SK-N-SH (cell line): ENCODE data around the gene PI4K2A. TPM values are rescaled to one million over a fixed set of nuclear protein-coding genes. Genes with fewer than 3 reads are reported as not detected.
"Not testable (repeated sequence)": the region's sequence is repeated elsewhere in the genome, so short reads cannot be mapped to it uniquely, and the experiment has no call there.

Experiments used
- CTCF ChIA-PET: fragments of 300-600, 350-600 bp; formaldehyde crosslinking; extraction: SDS; loops from one replicate; lab custom pipeline; 2021; lab: Yijun Ruan, JAX
- POLR2A ChIA-PET: fragments of 350-600 bp; sonication (Branson Sonifier 250); formaldehyde crosslinking; extraction: SDS; loops from one replicate; lab custom pipeline; 2020; ENCODE audit warnings: antibody characterized with exemption, inconsistent platforms; lab: Yijun Ruan, JAX
- DNase-seq: peaks from one replicate; pipeline ENCODE4 v3.0.0; 2012
- H2AFZ ChIP-seq: fragments of 200-600 bp; sonication (generic); 2 replicates; pipeline ENCODE4 v1.8.1; 2016; ENCODE audit warnings: antibody characterized with exemption, mild to moderate bottlenecking, low read depth
- H3F3A ChIP-seq: fragments of 200-600 bp; sonication (generic); replicated peaks from 2 replicates; pipeline ENCODE3; 2016; ENCODE audit warnings: antibody characterized with exemption, mild to moderate bottlenecking; ENCODE audit not compliant: insufficient read depth
- H3K27ac ChIP-seq, 2 experiments: fragments of 200-500 bp in 1 of 2; fragments of 200-600 bp in 1 of 2; sonication (Bioruptor generic) in 1 of 2; sonication (generic), shearing (Covaris generic) in 1 of 2; 2 replicates each; pipeline versions ENCODE4 v1.5.1 to v1.6.1; 2014 to 2016; ENCODE audit warnings: low read depth in 2 of 2, inconsistent platforms in 1 of 2, low read length in 1 of 2, mild to moderate bottlenecking in 1 of 2, mixed read lengths in 1 of 2
- H3K27me3 ChIP-seq: fragments of 200-600 bp; sonication (generic), shearing (Covaris generic); 2 replicates; pipeline ENCODE4 v1.6.1; 2016; ENCODE audit warnings: mixed run types; ENCODE audit not compliant: insufficient read depth
- H3K36me3 ChIP-seq, 2 experiments: fragments of 200-500 bp in 1 of 2; fragments of 200-600 bp in 1 of 2; sonication (Bioruptor generic) in 1 of 2; sonication (generic) in 1 of 2; replicated peaks in 1 of 2; 2 replicates each; pipeline versions ENCODE3 to v1.5.1; 2014 to 2016; ENCODE audit warnings: low read length in 1 of 2, mild to moderate bottlenecking in 1 of 2; ENCODE audit not compliant: insufficient read depth in 2 of 2, control insufficient read depth in 1 of 2
- H3K4me1 ChIP-seq, 2 experiments: fragments of 200-500 bp in 1 of 2; fragments of 200-600 bp in 1 of 2; sonication (Bioruptor generic) in 1 of 2; sonication (generic), shearing (Covaris generic) in 1 of 2; 2 replicates each; pipeline versions ENCODE4 v1.5.1 to v1.6.1; 2014 to 2016; ENCODE audit warnings: low read depth in 1 of 2, low read length in 1 of 2, mixed run types in 1 of 2; ENCODE audit not compliant: insufficient read depth in 2 of 2, control insufficient read depth in 1 of 2
- H3K4me2 ChIP-seq: fragments of 200-600 bp; sonication (generic), shearing (Covaris generic); 2 replicates; pipeline ENCODE4 v1.6.1; 2017; ENCODE audit warnings: mixed run types
- H3K4me3 ChIP-seq, 2 experiments: fragments of 200-500 bp in 1 of 2; fragments of 200-600 bp in 1 of 2; sonication (Bioruptor generic) in 1 of 2; sonication (generic), shearing (Covaris generic) in 1 of 2; 2 replicates each; pipeline versions ENCODE4 v1.5.1 to v1.8.1; 2014 to 2016; ENCODE audit warnings: low read depth in 2 of 2, inconsistent platforms in 1 of 2, low read length in 1 of 2, mild to moderate bottlenecking in 1 of 2, mixed read lengths in 1 of 2, moderate library complexity in 1 of 2
- H3K79me2 ChIP-seq: fragments of 200-600 bp; sonication (generic); 2 replicates; pipeline ENCODE4 v1.8.1; 2017; ENCODE audit warnings: mild to moderate bottlenecking; ENCODE audit not compliant: insufficient read depth
- H3K9ac ChIP-seq: fragments of 200-600 bp; sonication (generic); 2 replicates; pipeline ENCODE4 v1.6.1; 2017; ENCODE audit warnings: mixed run types
- H3K9me2 ChIP-seq: fragments of 200-600 bp; sonication (generic); 2 replicates; pipeline ENCODE4 v1.6.1; 2017; ENCODE audit warnings: mixed run types
- H3K9me3 ChIP-seq: fragments of 200-600 bp; sonication (generic); 2 replicates; pipeline ENCODE4 v1.6.1; 2017; ENCODE audit warnings: mixed run types, mild to moderate bottlenecking, moderate library complexity
- H4K20me1 ChIP-seq: fragments of 200-600 bp; sonication (generic); 2 replicates; pipeline ENCODE4 v1.6.1; 2017; ENCODE audit warnings: mild to moderate bottlenecking, mixed run types; ENCODE audit not compliant: insufficient read depth
- JUND ChIP-seq: IDR thresholded peaks from 2 replicates; pipeline ENCODE4 v1.4.0; 2012
- POLR2AphosphoS5 ChIP-seq: IDR thresholded peaks from 2 replicates; pipeline ENCODE4 v1.6.1; 2012; ENCODE audit warnings: low read depth, low read length
- RAD21 ChIP-seq: IDR thresholded peaks from 2 replicates; pipeline ENCODE4 v1.6.1; 2012; ENCODE audit warnings: mild to moderate bottlenecking, low read length
- RXRA ChIP-seq: IDR thresholded peaks from 2 replicates; pipeline ENCODE4 v1.4.0; 2012; ENCODE audit warnings: low read depth, mild to moderate bottlenecking, borderline replicate concordance
- TAF1 ChIP-seq: IDR thresholded peaks from 2 replicates; pipeline ENCODE4 v1.6.1; 2012; ENCODE audit warnings: low read depth, mild to moderate bottlenecking, low read length, moderate library complexity, borderline replicate concordance
- YY1 ChIP-seq: IDR thresholded peaks from 2 replicates; pipeline ENCODE4 v1.4.0; 2012; ENCODE audit warnings: low read depth, mild to moderate bottlenecking
- WGBS: methylation state at CpG from one replicate; pipeline ENCODE4 v1.1.6; 2017; ENCODE audit warnings: low lambda C conversion rate; 5-methylcytosine and 5-hydroxymethylcytosine counted together
- polyA plus RNA-seq, 3 experiments: library from polyadenylated mRNA; depleted of rRNA; stranded (reverse); fragments of >200 nt; gene quantifications; 2 replicates each; pipeline ENCODE4 v1.2.3, GENCODE V29; 2012
- TF ChIP-seq, protein P1 (sequence below): fragments of 150-350 bp; IDR thresholded peaks from 2 replicates; pipeline ENCODE4 v1.6.1; 2016; ENCODE audit warnings: mild to moderate bottlenecking, low read depth, low read length

PI4K2A gene
- polyA plus RNA-seq, 1 of the 3 experiments (the other 2 are of a cell fraction), result 23.8 TPM

DNA sequence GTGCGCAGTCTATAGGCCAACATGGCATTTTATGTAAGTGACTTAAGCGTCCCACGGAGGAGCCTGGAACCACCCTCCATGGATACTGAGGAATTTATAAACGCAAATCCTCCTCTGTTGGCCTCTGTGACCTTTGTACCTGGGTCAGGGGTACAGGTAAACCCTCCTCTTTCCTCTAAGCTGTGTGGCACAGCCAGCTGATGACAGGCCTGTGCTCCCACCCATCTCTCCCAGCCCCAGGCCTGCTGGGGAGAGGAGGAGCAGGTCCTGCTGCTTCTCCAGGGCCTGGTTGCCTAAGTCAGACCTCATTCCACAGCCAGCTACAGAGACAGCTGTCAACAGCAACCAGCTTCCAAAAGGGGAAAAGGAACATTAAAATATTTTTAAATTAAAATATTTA lies 41.6 kb downstream of the PI4K2A start:
- Histone ChIP-seq H3K4me3 (no peak overlapping the region), H3K79me2 (peaks cover 15% of the 10 kb centered on the region; the same call in 1 of the 2 replicates), H3K4me2 (no peak overlapping the region), H3K9me3 (no peaks in the 10 kb centered on the region), H3K27me3 (no peaks in the 10 kb centered on the region), H3K9ac (no peak overlapping the region), H3K4me1 (peaks cover 17 to 27% of the 10 kb centered on the region in 2 experiments; a peak in 3 of 4 replicates), H3F3A (peaks cover 11% of the 10 kb centered on the region), H2AFZ (no peak overlapping the region), H3K27ac (no peak overlapping the region; a peak in 1 of 4 replicates), H3K9me2 (no peaks in the 10 kb centered on the region), H4K20me1 (no peaks in the 10 kb centered on the region), H3K36me3 (peaks cover 4 to 15% of the 10 kb centered on the region in 2 experiments)
- TF ChIP-seq JUND (no peak), POLR2AphosphoS5 (no peak), TAF1 (no peak), RXRA (no peak), YY1 (no peak), RAD21 (no peak)
- DNase-seq, result no peak
- ChIA-PET POLR2A (no interaction called here), CTCF (interaction anchor here (0.8 to 8.1 kb wide), 6 partner anchors 15 to 183 kb away, joined by 3 to 42 read pairs (median 13); partner anchors contain the start of gene UBTD1)
- 85% methylated on average over 4 of the region's 4 CpGs for WGBS

DNA sequence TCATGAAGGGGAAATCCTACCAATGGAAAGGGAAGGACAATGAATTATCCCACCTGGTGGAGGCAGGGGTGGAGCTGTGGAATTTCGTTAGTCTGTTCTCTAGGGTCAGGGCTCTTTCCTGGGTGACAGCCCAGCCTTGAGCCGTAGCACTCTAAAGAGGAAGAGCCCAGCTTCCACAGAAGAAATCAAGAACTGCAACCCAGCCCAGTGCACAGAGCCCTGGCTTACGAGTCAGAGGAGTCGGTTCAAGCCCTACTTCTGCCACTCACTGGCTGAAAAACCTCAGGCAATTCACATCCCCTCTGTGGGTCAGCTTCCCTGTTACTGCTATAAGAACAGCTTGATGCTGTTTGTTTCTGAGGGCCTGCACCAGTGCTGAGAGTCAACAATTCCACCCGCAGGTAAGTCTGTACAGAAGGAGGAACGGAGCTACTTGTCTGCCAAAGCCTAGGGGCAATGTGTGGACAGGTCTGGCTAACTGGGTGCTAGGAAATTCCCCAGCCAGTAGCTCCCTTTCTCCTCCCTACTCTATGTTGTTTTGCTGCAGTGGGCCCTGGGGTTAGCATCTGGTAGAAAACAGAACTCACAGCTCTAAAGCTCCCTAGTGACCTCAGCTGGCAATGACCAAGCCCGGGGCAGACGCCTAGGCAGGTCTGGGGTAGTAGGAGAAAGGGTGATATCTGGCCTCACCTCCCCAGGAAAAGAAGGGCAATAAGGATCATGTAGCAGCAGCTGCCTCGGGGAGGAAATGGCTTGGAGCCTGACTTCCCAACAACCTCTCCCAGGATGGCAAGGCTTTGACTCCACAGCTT lies 43.3 kb downstream of the PI4K2A start:
- Histone ChIP-seq H4K20me1 (no peaks in the 10 kb centered on the region), H3K36me3 (peaks cover 0 to 2% of the 10 kb centered on the region in 2 experiments), H3K4me2 (peak overlapping the region; percentile 97; the same call in 1 of the 2 replicates), H3K27me3 (no peaks in the 10 kb centered on the region), H3K9ac (0 out of 2 replicates have a peak overlapping the region, but pooled peaks have one; percentile 1), H3F3A (peaks cover 17% of the 10 kb centered on the region), H3K9me3 (no peaks in the 10 kb centered on the region), H3K4me1 (peaks cover 25 to 32% of the 10 kb centered on the region in 2 experiments; a peak in 3 of 4 replicates), H2AFZ (no peak overlapping the region), H3K4me3 (no peak overlapping the region), H3K27ac (peak overlapping the region; percentile 11 to 72; a peak in 3 of 4 replicates), H3K79me2 (peaks cover 15% of the 10 kb centered on the region; the same call in 1 of the 2 replicates), H3K9me2 (no peaks in the 10 kb centered on the region)
- 59% methylated on average over 6 of the region's 9 CpGs for WGBS
- ChIA-PET POLR2A (interaction anchor here (0.6 to 1.4 kb wide), 7 partner anchors 14 to 145 kb away, joined by 3 to 6 read pairs (median 4); partner anchors contain the start of gene HOGA1), CTCF (interaction anchor here (0.5 to 8.1 kb wide), 13 partner anchors 8 to 362 kb away, joined by 3 to 42 read pairs (median 4); partner anchors contain the start of gene ANKRD2)
- peak; percentile 49 for TF ChIP-seq RAD21
- TF ChIP-seq, protein P1, sequence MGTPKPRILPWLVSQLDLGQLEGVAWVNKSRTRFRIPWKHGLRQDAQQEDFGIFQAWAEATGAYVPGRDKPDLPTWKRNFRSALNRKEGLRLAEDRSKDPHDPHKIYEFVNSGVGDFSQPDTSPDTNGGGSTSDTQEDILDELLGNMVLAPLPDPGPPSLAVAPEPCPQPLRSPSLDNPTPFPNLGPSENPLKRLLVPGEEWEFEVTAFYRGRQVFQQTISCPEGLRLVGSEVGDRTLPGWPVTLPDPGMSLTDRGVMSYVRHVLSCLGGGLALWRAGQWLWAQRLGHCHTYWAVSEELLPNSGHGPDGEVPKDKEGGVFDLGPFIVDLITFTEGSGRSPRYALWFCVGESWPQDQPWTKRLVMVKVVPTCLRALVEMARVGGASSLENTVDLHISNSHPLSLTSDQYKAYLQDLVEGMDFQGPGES, result no peak
- peak; percentile 63 for DNase-seq

DNA sequence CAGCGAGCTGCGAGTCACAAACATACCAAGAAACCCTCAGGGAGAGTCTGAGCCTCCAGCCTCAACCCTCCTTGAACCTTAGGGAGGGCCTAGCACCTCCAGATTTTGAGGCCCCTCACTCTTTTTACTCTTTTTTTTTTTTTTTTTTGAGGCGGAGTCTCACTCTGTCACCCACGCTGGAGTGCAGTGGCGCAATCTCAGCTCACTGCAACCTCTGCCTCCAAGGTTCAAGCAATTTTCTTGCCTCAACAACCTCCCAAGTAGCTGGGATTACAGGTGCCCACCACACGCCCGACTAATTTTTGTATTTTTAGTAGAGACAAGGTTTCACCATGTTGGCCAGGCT lies 43.9 kb downstream of the PI4K2A start:
- not testable (repeated sequence) for H3K4me3 ChIP-seq, H3K36me3 ChIP-seq, H3K9ac ChIP-seq, H4K20me1 ChIP-seq, H3K9me2 ChIP-seq, H3K9me3 ChIP-seq, DNase-seq, H2AFZ ChIP-seq, H3K27me3 ChIP-seq
- ChIA-PET CTCF (interaction anchor here (1.0 to 8.1 kb wide), 7 partner anchors 9 to 112 kb away, joined by 4 to 42 read pairs (median 10); partner anchors contain the start of gene ANKRD2), POLR2A (interaction anchor here (0.6 to 1.4 kb wide), 5 partner anchors 15 to 145 kb away, joined by 4 to 6 read pairs (median 4); partner anchors contain the start of gene HOGA1)
- peaks cover 17% of the 10 kb centered on the region for H3F3A ChIP-seq
- H3K4me1 ChIP-seq, result peaks cover 27 to 32% of the 10 kb centered on the region in 2 experiments; a peak in 3 of 4 replicates
- peak overlapping the region; percentile 97; the same call in 1 of the 2 replicates for H3K4me2 ChIP-seq
- WGBS, result 78% methylated on average over 7 of the region's 7 CpGs
- H3K27ac ChIP-seq, result peak overlapping the region; percentile 11 to 72
- H3K79me2 ChIP-seq, result peaks cover 15% of the 10 kb centered on the region; the same call in 1 of the 2 replicates
